NCI-H82 treated with DMSO at 0.1 percent for 48 hours (cell line): ENCODE measurements around the gene ARHGAP32.

Experiments
- DNase-seq: peaks from one replicate; lab custom pipeline; 2025; ENCODE audit not compliant: unreplicated experiment; lab: John Stamatoyannopoulos, UW

ARHGAP32 gene

DNA sequence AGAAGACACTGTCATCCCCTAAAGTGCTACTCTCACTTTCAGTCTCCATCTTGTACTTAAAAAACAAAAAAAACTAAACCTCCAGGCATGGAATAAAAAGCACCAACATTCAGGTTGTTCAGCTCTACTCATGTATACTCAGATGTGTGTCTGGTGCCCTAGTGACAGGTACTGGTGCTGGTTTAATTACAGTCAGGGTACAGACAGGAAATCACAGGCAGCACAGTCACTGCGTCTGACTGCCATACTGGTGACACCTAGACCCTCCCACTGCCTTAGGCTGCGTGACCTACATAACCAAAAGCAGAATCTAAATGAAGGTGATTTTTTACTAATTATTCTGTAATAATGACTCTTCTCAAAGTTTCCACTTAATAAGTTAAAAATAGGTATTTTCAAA lies at the start of gene ARHGAP32:
Gene ARHGAP32, minus strand, starts transcription at position 176 of the 400 bp plus-strand sequence. Its CDS starts 127 bp downstream, at position 49.
- no peak for DNase-seq

DNA sequence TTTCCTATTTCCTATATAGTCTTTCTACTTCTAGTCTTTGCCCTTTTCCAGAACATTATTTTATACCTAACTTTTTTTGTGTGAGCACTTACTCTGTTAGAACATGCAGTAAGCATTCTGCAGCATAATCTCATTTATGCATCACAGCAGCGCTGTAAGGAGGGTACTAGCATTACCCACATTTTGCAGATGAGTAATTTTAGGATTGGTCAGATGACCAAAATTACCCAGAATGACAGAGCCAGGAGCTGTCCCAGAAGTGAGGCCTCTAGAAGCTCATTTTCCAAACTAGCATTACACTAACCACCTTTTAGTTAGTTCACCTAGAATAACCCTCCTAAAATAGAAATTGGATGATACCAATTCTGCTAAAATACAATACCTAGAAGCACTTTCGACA lies 47.1 kb upstream of the ARHGAP32 start:
- no peak for DNase-seq

DNA sequence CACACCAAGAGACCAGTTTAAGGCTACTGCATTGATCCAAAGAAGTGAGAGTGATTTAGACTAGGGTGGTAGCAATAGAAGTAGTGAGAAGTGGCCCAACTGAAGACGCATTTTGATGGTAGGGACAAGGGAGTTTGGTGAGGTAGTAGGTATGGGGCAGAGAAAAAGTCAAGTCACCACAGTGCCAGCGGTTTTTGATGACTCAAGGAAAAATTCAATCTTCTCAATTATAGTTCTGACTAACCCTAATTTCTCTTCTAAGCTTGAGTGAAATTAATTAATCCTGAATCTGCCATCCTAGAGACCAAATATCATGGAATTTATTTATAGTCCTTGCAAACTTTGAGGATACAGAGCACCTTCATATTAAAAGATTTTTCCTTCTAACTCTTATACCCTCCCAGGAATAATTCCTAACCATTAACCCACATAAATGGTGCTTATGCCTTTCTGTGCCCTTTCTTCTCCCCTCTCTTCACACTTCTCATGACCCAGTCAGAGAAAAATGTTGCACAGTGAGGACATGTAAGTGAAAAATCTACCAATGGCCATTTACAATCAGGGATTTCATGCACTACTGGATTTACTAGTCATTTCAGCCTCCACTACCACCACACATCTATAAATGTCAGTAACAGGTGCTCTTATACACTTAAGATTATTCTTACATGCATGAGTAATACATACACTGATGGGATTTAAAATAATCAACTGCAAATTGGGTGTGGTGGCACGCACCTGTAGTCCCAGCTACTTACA lies 45.9 kb upstream of the ARHGAP32 start:
- no peak for DNase-seq

DNA sequence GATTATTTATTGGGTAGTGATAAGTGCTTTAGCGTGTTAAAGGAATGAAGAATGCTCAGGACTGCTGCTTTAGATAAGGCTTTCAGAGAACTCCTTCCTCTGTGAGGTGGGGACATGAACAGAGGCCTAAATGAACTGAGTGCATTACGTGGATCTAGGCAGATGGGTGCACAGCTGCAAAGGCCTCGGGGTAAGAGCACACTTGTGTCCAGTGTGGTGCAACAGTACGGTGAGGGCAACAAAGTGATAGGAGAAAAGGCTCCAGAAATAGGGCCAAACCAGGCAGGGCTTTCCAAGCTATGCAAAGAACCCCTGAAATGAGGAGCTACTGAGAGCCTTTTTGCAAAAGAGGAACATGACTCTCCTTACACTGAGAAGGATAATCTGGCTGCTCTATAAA lies 45.3 kb upstream of the ARHGAP32 start:
- no peak for DNase-seq

GRCh38 chr11:129236850-129237249 lies 44.7 kb upstream of the ARHGAP32 start:
- DNase-seq: no peak

DNA sequence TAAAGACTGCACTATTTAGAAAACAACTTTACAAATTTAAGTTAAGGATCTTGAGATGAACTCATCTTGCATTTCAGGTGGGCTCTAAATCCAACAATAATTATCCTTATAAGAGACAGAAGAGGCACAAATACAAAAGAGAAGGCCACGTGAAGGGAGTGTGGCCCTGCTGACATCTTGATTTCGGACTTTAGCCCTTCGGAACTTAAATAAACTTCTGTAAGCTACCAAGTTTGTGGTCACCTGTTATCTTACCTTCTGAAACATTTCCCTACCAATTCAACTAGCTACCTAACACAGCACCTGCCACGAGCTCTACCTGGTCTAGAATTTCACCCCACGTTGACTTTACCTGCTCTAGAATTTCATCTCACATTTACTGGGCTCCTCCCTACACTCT lies 42.9 kb upstream of the ARHGAP32 start:
- no peak for DNase-seq

DNA sequence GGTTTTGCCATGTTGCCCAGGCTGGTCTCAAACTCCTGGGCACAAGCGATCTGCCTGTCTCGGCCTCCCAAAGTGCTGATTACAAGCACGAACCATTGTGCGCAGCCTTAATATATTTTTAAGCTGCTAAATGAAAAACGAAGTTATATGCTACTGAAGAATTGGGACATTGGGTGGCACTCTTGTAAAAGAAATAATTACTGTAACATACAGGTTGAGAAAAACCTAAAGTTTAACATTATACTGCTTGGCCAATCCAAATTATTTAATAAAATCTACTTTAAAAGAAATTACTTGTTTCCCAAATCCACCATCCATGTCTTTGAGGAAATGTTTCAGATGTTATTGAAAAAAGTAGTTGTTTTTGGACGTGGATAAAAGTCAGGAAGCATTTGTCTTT lies 37.9 kb upstream of the ARHGAP32 start:
- no peak for DNase-seq

- DNase-seq: no peak
Measured at GRCh38 chr11:129226207-129226798, 34.2 kb upstream of the ARHGAP32 start.

- no peak for DNase-seq
Measured at GRCh38 chr11:129225190-129225589, 33.1 kb upstream of the ARHGAP32 start.

DNA sequence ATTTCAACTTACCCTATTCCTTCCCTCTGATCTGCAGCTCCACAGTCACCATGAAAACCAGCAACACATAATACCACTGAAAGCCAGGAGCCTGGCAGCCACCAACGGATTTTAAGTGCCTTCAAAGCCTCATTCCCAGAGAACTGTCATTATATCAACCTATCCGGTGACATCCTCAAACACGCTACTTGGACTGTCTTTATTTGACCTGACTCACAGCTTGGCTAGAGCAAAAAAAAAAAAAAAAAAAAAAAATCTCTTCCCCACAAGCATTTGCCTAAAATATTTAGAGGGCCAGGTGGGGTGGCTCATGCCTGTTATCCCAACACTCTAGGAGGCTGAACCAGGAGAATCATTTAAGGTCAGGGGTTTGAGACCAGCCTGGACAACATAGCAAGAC lies 32.4 kb upstream of the ARHGAP32 start:
- DNase-seq: no peak

DNA sequence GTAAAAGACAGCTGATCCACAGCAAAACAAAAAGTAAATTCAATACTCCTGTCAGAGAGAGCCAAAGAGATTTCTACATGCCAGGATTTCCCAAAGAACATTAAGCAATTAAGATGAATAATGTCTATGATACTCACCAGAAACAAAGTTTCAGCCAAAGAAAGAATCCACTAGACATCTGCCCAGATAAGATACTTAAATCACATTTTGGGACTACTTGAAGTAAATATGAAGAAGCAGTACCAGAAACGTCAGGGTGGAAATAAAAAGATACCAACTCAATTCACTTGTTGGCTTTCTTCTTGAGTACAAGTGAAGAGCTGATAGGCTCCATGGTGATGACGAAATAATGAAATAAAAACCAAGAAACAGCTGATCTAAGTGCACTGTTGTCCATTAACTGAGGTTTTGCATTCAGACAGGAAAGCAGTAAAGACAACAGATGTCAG lies 31.6 kb upstream of the ARHGAP32 start:
- DNase-seq: no peak

- DNase-seq: no peak
Measured at GRCh38 chr11:129223260-129223659, 31.1 kb upstream of the ARHGAP32 start.

DNA sequence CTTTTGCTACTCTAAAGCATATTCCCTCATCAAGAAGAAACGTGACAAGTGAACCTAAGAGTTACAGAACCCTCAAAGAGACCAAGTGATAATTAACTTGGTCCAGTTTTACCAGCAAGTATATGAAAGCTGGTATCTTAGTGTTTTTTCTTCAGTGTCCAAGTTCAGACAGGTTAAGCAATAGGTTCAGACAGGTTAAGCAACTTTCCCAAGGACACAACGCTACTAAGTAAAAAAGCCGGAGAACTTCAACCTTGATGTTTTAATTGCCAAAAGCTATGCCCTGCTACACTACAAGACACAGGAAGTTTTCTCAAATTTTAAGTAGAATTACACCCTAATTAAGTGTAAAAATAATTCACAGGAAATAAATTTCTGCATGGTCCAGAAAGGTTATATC lies 30.0 kb upstream of the ARHGAP32 start:
- DNase-seq: no peak

GRCh38 chr11:129215506-129216245 lies 23.6 kb upstream of the ARHGAP32 start:
- DNase-seq: peak; percentile 93

DNA sequence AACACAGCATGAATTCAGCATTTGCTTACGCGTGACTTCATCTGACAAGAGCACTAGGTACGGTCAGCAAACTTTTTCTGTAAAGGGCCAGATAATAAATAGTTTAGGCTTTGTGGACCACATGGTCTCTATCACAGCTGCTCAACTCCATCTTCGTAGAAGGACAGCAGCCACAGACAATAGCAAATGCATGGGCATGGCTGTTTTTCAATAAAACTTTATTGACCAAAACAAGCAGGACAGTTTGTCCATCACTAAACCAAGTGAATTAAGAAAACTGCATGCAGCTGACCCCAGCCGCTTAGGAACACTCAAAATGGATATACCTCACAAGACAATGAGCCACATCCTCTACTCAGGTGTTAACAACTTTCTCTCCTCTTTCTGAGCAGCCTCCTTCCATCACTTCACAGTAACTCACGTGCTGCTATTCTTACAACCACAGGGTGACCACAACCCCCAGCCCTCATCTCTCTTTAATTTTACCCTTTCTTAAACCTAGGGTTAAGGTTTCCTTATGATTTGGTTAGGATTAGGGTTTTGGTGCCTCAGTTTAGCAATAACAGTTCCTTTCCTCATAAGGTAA lies 22.7 kb upstream of the ARHGAP32 start:
- no peak for DNase-seq

DNA sequence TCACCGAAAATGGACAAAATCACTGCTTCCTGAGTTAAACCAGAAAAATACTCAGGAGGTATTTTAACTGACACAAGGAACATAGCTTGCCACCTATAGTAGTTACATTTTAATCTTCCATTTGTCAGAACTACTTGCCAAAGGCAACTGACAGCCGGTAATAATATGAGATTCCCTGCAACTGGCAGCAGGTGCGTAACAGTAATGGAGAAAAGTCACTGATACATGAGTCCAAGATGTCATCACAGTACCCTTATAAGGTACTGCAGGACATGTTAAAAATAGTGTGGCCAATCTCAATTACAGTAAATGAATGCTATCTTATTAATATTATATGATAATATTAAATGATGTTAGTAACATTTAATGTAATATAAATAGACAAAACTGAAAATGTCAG lies 21.1 kb upstream of the ARHGAP32 start:
- no peak for DNase-seq

DNA sequence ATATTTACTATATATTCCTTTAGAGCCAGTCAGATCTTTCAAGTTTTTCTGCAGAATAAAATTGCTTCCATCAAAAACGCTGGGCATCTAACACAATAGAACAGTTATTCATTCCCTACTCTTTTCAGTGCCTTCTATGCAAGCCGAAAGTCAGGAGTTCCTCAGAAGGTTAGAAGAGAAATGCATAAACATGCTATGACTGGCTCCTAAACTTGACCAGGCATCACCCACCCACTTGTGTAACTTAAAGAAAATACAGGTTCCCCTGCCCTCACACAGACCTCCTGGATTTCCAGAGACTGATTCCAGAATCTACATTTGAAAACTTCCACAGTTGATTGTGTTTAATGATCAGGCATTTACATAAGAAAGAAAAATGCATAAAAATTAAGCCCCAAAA lies 19.3 kb upstream of the ARHGAP32 start:
- no peak for DNase-seq

- no peak for DNase-seq
Measured at GRCh38 chr11:129210831-129211181, 18.7 kb upstream of the ARHGAP32 start.

GRCh38 chr11:129209891-129210830 lies 18.0 kb upstream of the ARHGAP32 start:
- no peak for DNase-seq

- DNase-seq: no peak
Measured at GRCh38 chr11:129208863-129209262, 16.7 kb upstream of the ARHGAP32 start.
